ENCODE measurements around the gene THSD7B.

THSD7B gene

DNA sequence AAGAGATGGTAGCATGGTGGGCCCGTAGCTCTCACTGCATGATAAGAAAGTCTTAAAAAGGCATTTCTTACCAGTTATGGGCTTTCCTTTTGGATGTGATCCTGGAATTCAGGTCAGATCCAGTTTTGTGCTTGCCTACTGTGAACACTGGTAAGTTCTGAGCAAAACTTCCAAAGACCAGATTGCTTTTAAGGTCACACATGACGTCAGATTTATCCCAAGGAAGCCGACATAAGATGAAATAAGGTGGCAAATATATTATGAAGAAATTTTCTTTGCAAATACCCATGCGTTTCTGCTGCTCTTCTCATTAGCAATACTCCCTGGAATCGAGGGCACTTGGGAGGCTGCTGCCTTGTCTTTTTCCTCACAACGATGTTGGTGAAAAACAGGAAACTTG lies 782.5 kb downstream of the THSD7B start:
- TF ChIP-seq ZBTB7A (IDR thresholded peaks at IDR 0.05; ENCODE audit: low read depth) = no peak

DNA sequence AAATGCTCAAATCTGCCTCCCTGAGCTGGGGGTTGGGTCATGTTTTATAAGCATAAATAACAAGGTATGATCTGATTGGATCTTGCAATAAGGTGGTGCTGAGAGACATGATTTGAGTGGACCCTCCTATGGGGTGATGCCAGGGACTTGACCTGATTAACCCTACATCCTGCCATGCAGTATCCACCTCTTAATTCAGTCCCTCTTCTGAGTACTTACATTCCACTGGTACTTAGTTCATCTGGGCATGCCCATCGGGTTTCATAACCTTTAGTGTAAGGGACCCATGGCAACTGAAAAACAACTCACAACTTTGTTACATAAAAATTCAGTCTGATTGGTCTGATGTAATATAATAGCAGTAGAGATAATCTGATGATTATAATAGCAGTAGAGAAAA lies 801.0 kb downstream of the THSD7B start:
- TF ChIP-seq RAD21 (IDR thresholded peaks at IDR 0.05; ENCODE audit: low read depth) = no peak
- TF ChIP-seq, protein P1, sequence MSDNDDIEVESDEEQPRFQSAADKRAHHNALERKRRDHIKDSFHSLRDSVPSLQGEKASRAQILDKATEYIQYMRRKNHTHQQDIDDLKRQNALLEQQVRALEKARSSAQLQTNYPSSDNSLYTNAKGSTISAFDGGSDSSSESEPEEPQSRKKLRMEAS (IDR thresholded peaks at IDR 0.05) = no peak
- no peak for TF ChIP-seq CREB1 (IDR thresholded peaks at IDR 0.05; ENCODE audit: low read depth)
- TF ChIP-seq ZBTB7A (IDR thresholded peaks at IDR 0.05; ENCODE audit: low read depth) = no peak
- no peak for TF ChIP-seq TCF12 (IDR thresholded peaks at IDR 0.05; ENCODE audit: low read depth)
- TF ChIP-seq, protein P2, sequence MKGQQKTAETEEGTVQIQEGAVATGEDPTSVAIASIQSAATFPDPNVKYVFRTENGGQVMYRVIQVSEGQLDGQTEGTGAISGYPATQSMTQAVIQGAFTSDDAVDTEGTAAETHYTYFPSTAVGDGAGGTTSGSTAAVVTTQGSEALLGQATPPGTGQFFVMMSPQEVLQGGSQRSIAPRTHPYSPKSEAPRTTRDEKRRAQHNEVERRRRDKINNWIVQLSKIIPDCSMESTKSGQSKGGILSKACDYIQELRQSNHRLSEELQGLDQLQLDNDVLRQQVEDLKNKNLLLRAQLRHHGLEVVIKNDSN (IDR thresholded peaks at IDR 0.05) = no peak
- TF ChIP-seq TEAD4 (IDR thresholded peaks at IDR 0.05) = no peak
- TF ChIP-seq FOXM1 (IDR thresholded peaks at IDR 0.05; ENCODE audit: borderline replicate concordance, low read depth) = no peak
- TF ChIP-seq, protein P3, sequence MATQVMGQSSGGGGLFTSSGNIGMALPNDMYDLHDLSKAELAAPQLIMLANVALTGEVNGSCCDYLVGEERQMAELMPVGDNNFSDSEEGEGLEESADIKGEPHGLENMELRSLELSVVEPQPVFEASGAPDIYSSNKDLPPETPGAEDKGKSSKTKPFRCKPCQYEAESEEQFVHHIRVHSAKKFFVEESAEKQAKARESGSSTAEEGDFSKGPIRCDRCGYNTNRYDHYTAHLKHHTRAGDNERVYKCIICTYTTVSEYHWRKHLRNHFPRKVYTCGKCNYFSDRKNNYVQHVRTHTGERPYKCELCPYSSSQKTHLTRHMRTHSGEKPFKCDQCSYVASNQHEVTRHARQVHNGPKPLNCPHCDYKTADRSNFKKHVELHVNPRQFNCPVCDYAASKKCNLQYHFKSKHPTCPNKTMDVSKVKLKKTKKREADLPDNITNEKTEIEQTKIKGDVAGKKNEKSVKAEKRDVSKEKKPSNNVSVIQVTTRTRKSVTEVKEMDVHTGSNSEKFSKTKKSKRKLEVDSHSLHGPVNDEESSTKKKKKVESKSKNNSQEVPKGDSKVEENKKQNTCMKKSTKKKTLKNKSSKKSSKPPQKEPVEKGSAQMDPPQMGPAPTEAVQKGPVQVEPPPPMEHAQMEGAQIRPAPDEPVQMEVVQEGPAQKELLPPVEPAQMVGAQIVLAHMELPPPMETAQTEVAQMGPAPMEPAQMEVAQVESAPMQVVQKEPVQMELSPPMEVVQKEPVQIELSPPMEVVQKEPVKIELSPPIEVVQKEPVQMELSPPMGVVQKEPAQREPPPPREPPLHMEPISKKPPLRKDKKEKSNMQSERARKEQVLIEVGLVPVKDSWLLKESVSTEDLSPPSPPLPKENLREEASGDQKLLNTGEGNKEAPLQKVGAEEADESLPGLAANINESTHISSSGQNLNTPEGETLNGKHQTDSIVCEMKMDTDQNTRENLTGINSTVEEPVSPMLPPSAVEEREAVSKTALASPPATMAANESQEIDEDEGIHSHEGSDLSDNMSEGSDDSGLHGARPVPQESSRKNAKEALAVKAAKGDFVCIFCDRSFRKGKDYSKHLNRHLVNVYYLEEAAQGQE (IDR thresholded peaks at IDR 0.05; ENCODE audit: low read depth) = no peak
- no peak for TF ChIP-seq CEBPB (IDR thresholded peaks at IDR 0.05)
- no peak for TF ChIP-seq TAF1 (IDR thresholded peaks at IDR 0.05; ENCODE audit: low read depth)
- TF ChIP-seq EGR1 (IDR thresholded peaks at IDR 0.05) = no peak

DNA sequence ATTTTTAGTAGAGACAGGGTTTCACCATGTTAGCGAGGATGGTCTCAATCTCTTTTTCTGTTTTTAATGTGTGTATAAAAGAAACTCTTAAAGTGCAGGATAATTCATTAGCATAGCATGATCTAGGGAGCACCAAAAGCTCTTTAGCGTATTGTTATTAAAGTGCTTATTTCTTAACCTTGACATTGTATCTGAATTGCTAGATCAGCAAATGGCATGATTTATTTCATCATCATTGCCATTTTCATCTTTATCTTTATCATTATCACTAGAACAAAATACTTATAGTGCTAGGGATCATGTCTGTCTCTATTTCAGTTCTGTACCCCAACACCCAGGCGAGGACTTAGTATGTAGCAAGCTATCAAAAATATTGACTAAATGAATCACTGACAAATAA lies 805.1 kb downstream of the THSD7B start:
- TF ChIP-seq YY1 (IDR thresholded peaks at IDR 0.05; ENCODE audit: low read depth) (no peak), EGR1 (IDR thresholded peaks at IDR 0.05) (no peak), FOXM1 (IDR thresholded peaks at IDR 0.05; ENCODE audit: borderline replicate concordance, low read depth) (no peak), NFIC (IDR thresholded peaks at IDR 0.05) (no peak), TEAD4 (IDR thresholded peaks at IDR 0.05) (no peak), RAD21 (IDR thresholded peaks at IDR 0.05; ENCODE audit: low read depth) (no peak), ZBTB7A (IDR thresholded peaks at IDR 0.05; ENCODE audit: low read depth) (no peak), TAF1 (IDR thresholded peaks at IDR 0.05; ENCODE audit: low read depth) (no peak)
- TF ChIP-seq, protein P3 (IDR thresholded peaks at IDR 0.05; ENCODE audit: low read depth) = no peak
- TF ChIP-seq, protein P2 (IDR thresholded peaks at IDR 0.05) = no peak

DNA sequence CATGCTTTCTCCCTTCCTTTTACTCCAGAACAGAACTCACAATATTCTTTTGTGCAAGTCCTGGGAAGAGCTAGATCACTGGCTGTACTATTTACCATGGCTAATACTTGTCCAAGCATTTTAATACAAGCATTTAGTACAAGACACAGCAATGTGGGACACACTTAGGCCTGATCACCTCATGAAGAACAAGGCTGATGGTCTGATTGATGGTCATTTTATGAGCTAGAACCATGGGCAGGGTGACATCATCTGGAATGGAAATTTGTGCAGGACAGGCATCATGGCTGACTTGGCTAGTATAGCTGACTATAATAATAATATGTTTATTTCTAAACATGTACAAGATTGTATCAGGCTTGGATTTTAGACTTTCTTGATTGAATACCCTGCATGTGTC lies 824.8 kb downstream of the THSD7B start:
- no peak for TF ChIP-seq TEAD4 (IDR thresholded peaks at IDR 0.05)
- no peak for TF ChIP-seq ZBTB7A (IDR thresholded peaks at IDR 0.05; ENCODE audit: low read depth)
- no peak for TF ChIP-seq NFIC (IDR thresholded peaks at IDR 0.05)
- TF ChIP-seq EGR1 (IDR thresholded peaks at IDR 0.05) = no peak
- TF ChIP-seq, protein P1 (IDR thresholded peaks at IDR 0.05) = no peak
- TF ChIP-seq CREB1 (IDR thresholded peaks at IDR 0.05; ENCODE audit: low read depth) = no peak
- TF ChIP-seq FOXM1 (IDR thresholded peaks at IDR 0.05; ENCODE audit: borderline replicate concordance, low read depth) = no peak
- no peak for TF ChIP-seq TAF1 (IDR thresholded peaks at IDR 0.05; ENCODE audit: low read depth)
- no peak for TF ChIP-seq YY1 (IDR thresholded peaks at IDR 0.05; ENCODE audit: low read depth)
- no peak for TF ChIP-seq RAD21 (IDR thresholded peaks at IDR 0.05; ENCODE audit: low read depth)
- no peak for TF ChIP-seq CEBPB (IDR thresholded peaks at IDR 0.05)
- TF ChIP-seq, protein P2 (IDR thresholded peaks at IDR 0.05) = no peak
- no peak for TF ChIP-seq TCF12 (IDR thresholded peaks at IDR 0.05; ENCODE audit: low read depth)
- no peak for TF ChIP-seq EP300 (IDR thresholded peaks at IDR 0.05; ENCODE audit: borderline replicate concordance)
- TF ChIP-seq, protein P3 (IDR thresholded peaks at IDR 0.05; ENCODE audit: low read depth) = no peak
